NB4 (cell line): Measurements from ENCODE around the gene NRDE2.

ENCODE experiments used
- TF ChIP-seq, protein P1 (sequence below): IDR thresholded peaks from 2 replicates; pipeline ENCODE4 v1.6.1; 2011; ENCODE audit warnings: low read depth, low read length
- TF ChIP-seq, protein P2 (sequence below): IDR thresholded peaks from one replicate; pipeline ENCODE4 v1.5.1; 2012; ENCODE audit warnings: low read depth, low read length

- TF ChIP-seq, protein P1, sequence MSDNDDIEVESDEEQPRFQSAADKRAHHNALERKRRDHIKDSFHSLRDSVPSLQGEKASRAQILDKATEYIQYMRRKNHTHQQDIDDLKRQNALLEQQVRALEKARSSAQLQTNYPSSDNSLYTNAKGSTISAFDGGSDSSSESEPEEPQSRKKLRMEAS: no peak
- TF ChIP-seq, protein P2, sequence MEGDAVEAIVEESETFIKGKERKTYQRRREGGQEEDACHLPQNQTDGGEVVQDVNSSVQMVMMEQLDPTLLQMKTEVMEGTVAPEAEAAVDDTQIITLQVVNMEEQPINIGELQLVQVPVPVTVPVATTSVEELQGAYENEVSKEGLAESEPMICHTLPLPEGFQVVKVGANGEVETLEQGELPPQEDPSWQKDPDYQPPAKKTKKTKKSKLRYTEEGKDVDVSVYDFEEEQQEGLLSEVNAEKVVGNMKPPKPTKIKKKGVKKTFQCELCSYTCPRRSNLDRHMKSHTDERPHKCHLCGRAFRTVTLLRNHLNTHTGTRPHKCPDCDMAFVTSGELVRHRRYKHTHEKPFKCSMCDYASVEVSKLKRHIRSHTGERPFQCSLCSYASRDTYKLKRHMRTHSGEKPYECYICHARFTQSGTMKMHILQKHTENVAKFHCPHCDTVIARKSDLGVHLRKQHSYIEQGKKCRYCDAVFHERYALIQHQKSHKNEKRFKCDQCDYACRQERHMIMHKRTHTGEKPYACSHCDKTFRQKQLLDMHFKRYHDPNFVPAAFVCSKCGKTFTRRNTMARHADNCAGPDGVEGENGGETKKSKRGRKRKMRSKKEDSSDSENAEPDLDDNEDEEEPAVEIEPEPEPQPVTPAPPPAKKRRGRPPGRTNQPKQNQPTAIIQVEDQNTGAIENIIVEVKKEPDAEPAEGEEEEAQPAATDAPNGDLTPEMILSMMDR: no peak
Observed at GRCh38 chr14:90239139-90239538, 92.6 kb downstream of the NRDE2 start.
